DND-41 (cell line): ENCODE results near the gene LPCAT1.

ENCODE experiments used
- ATAC-seq: fragments of 200-7000 bp; cut with Tn5 transposase; 3 replicates; pipeline ENCODE4 v1.9.1; 2021; ENCODE audit warnings: low read depth; ENCODE audit not compliant: insufficient read depth
- DNase-seq: peaks from one replicate; pipeline ENCODE4 v3.0.0-alpha.2; 2020
- H2AFZ ChIP-seq: 2 replicates; pipeline ENCODE4 v1.6.0; 2012; ENCODE audit warnings: low read depth, low read length
- H3K27ac ChIP-seq: 2 replicates; pipeline ENCODE4 v1.5.1; 2012; ENCODE audit warnings: low read length, inconsistent platforms
- H3K27me3 ChIP-seq: fragments of 200-600 bp; sonication (generic); 2 replicates; pipeline ENCODE4 v1.6.0; 2012; ENCODE audit warnings: low read length, mild to moderate bottlenecking, inconsistent platforms; ENCODE audit not compliant: insufficient read depth, poor library complexity
- H3K36me3 ChIP-seq: 2 replicates; pipeline ENCODE4 v1.5.1; 2012; ENCODE audit warnings: low read length, inconsistent platforms; ENCODE audit not compliant: insufficient read depth
- H3K4me1 ChIP-seq: 2 replicates; pipeline ENCODE4 v1.5.1; 2012; ENCODE audit warnings: mild to moderate bottlenecking, low read length; ENCODE audit not compliant: insufficient read depth
- H3K4me2 ChIP-seq: 2 replicates; pipeline ENCODE4 v1.6.0; 2012; ENCODE audit warnings: mild to moderate bottlenecking, moderate library complexity, low read length, inconsistent platforms; ENCODE audit not compliant: insufficient read depth
- H3K4me3 ChIP-seq, 2 experiments: fragments of 200-600 bp in 1 of 2; shearing (Covaris generic) in 1 of 2; 2 replicates each; pipeline ENCODE4 v1.5.1; 2012 to 2016; ENCODE audit warnings: inconsistent platforms in 2 of 2, low read length in 2 of 2, mild to moderate bottlenecking in 2 of 2, low read depth in 1 of 2, moderate library complexity in 1 of 2
- H3K79me2 ChIP-seq: 2 replicates; pipeline ENCODE4 v1.6.0; 2012; ENCODE audit warnings: low read length, inconsistent platforms; ENCODE audit not compliant: insufficient read depth
- H3K9ac ChIP-seq: 2 replicates; pipeline ENCODE4 v1.6.0; 2012; ENCODE audit warnings: low read depth, mild to moderate bottlenecking, inconsistent platforms, low read length, moderate library complexity
- H3K9me3 ChIP-seq: 2 replicates; pipeline ENCODE4 v1.5.1; 2012; ENCODE audit warnings: low read length, moderate library complexity, mild to moderate bottlenecking, inconsistent platforms; ENCODE audit not compliant: insufficient read depth, severe bottlenecking
- H4K20me1 ChIP-seq: 2 replicates; pipeline ENCODE4 v1.6.0; 2012; ENCODE audit warnings: low read length; ENCODE audit not compliant: insufficient read depth
- EZH2 ChIP-seq: IDR thresholded peaks from 3 replicates; pipeline ENCODE4 v1.6.1; 2012; ENCODE audit warnings: borderline replicate concordance, low read depth, mild to moderate bottlenecking, moderate library complexity, low read length, inconsistent platforms; ENCODE audit not compliant: severe bottlenecking
- TF ChIP-seq, protein P1 (sequence below): IDR thresholded peaks from 2 replicates; pipeline ENCODE4 v1.5.1; 2012; ENCODE audit warnings: borderline replicate concordance, low read length, moderate library complexity, mild to moderate bottlenecking; ENCODE audit not compliant: poor library complexity, severe bottlenecking; ENCODE audit errors: extremely low read depth

The LPCAT1 gene

DNA sequence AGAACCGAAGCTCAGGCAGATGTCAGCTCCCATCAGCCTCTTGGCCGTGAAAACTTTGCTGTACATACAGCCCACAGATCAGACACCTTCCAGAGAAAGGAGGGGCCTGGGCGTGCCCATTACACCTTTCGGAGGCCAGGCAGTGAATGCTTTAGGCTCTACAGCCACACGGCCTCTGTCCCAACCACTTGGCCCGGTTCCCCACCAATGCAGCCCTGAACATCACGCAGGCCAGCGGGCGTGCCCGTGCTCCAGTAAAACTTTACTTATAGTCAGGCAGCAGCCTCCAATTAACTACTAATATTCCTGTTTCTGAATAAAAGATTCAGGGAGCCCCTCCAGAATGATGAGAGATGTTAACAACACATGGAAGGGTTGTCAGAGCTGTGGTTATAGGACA lies 23.9 kb downstream of the LPCAT1 start:
- TF ChIP-seq, protein P1, sequence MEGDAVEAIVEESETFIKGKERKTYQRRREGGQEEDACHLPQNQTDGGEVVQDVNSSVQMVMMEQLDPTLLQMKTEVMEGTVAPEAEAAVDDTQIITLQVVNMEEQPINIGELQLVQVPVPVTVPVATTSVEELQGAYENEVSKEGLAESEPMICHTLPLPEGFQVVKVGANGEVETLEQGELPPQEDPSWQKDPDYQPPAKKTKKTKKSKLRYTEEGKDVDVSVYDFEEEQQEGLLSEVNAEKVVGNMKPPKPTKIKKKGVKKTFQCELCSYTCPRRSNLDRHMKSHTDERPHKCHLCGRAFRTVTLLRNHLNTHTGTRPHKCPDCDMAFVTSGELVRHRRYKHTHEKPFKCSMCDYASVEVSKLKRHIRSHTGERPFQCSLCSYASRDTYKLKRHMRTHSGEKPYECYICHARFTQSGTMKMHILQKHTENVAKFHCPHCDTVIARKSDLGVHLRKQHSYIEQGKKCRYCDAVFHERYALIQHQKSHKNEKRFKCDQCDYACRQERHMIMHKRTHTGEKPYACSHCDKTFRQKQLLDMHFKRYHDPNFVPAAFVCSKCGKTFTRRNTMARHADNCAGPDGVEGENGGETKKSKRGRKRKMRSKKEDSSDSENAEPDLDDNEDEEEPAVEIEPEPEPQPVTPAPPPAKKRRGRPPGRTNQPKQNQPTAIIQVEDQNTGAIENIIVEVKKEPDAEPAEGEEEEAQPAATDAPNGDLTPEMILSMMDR = no peak
- TF ChIP-seq EZH2 = no peak
- Histone ChIP-seq H3K4me2 (no peak overlapping the region), H2AFZ (no peak overlapping the region), H3K9ac (no peak overlapping the region), H3K4me1 (no peaks in the 10 kb centered on the region), H3K36me3 (peaks cover 63% of the 10 kb centered on the region), H3K9me3 (no peaks in the 10 kb centered on the region), H4K20me1 (peaks cover 71% of the 10 kb centered on the region), H3K79me2 (peaks cover 70% of the 10 kb centered on the region), H3K27me3 (no peaks in the 10 kb centered on the region), H3K27ac (no peak overlapping the region), H3K4me3 (no peak overlapping the region)
- no peak for DNase-seq
- no peak for ATAC-seq

DNA sequence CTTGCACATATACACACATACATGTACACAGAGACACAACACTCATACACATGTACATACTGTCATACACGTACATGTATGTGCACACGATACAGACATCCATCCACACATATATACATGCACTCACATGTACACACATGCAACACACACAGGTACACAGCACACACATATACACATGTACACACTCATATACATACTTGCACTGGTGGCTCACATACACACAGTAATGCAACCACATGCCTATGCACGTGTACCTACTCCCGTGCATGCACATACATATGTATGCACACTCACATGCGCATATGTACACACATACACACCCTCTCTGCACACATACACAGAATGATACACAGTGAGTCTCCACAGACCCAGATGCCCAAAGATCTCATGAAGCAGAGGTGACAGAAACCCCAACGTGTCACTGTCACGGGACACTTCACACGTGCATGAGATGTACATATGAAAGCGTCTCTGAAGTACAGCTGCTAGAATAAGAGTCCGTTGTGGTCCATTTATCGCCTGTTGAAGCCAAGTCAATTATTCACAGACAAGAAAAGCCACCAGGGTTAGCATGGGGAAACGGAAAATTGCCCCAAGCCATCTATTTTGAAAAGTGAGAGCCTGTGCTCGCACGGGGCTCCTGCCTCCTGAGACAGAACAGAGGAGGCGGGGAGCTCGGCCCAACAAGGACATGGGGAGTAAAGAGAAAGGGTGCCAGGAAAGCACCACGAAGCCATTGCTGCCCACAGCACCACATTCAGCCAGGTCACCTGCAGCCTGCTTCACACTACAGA lies 24.9 kb downstream of the LPCAT1 start:
- Histone ChIP-seq H2AFZ (no peak overlapping the region), H3K4me3 (no peak overlapping the region), H4K20me1 (peaks cover 71% of the 10 kb centered on the region), H3K79me2 (peaks cover 60% of the 10 kb centered on the region), H3K36me3 (peaks cover 74% of the 10 kb centered on the region), H3K27ac (no peak overlapping the region), H3K9ac (no peak overlapping the region), H3K4me1 (no peaks in the 10 kb centered on the region), H3K4me2 (no peak overlapping the region), H3K27me3 (no peaks in the 10 kb centered on the region), H3K9me3 (no peaks in the 10 kb centered on the region)
- DNase-seq (no peak), ATAC-seq (no peak)
- TF ChIP-seq, protein P1 = no peak
- no peak for TF ChIP-seq EZH2

DNA sequence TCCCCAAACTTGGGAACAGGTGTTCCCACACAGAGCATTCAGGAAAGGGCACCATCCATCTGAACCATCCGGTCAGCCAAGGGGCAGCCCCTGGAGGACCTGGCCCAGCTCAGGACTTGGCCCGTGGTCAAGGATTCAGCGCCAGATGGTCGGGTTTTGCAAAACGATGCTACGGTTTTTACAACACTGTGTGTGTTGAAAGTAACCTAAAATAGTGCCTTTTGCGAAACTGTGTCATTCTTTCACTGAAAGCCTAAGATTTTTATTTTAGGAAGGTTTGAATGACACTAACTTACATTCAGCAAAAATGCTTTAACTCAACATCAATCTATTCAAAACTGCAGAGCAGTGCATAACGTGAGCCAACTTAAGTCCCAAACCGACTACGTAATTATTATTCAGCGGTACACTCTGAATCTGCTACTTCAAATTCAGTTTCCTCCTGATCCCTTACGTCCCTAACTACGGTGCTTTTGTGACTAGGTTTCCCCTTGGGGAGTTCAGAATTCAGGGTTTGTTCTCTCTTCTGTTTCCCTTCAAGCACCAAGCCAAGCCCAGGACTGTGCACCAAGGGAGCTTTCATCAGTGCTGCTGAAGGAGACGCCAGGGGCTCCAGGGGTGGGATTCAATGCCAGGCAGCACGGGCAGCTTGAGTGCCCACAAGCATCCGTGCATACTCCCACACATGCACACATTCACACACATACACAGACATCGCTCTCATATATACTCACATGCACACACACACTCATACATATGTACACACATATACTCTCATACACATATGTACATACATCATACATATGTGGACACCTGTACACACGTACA lies 25.8 kb downstream of the LPCAT1 start:
- no peak overlapping the region for H3K27ac ChIP-seq
- H3K36me3 ChIP-seq = peaks cover 82% of the 10 kb centered on the region
- H4K20me1 ChIP-seq = peaks cover 71% of the 10 kb centered on the region
- no peak for TF ChIP-seq EZH2
- TF ChIP-seq, protein P1 = no peak
- no peaks in the 10 kb centered on the region for H3K9me3 ChIP-seq
- no peak overlapping the region for H3K4me3 ChIP-seq
- no peak overlapping the region for H3K4me2 ChIP-seq
- no peak for ATAC-seq
- H3K27me3 ChIP-seq = no peaks in the 10 kb centered on the region
- H2AFZ ChIP-seq = no peak overlapping the region
- no peak for DNase-seq
- H3K9ac ChIP-seq = no peak overlapping the region
- H3K79me2 ChIP-seq = peaks cover 56% of the 10 kb centered on the region
- no peaks in the 10 kb centered on the region for H3K4me1 ChIP-seq
